Inflammatory macrophage (primary cell): Measurements from ENCODE around the gene NOD2.

Experiments
- DNase-seq, 2 donors: peaks; one replicate each; pipeline ENCODE4 v3.0.0-alpha.2; 2020 to 2022
- total RNA-seq, 18 experiments: gene quantifications; one replicate each; lab custom pipeline; 2026; ENCODE audit warnings: mixed read lengths in 6 of 18, inconsistent platforms in 2 of 18; lab: John Stamatoyannopoulos, UW

The NOD2 gene
- total RNA-seq: 2.1 to 47.0 (median 8.6) reads per million in 18 experiments

- DNase-seq: peak; percentile 53
Measured at GRCh38 chr16:50692999-50693781, at the start of gene NOD2. TSS of gene NOD2 (plus strand) at chr16:50693606. CDS start at chr16:50699496, 5,890 bp downstream.

- DNase-seq: no peak
Measured at GRCh38 chr16:50644245-50644644, 49.2 kb upstream of the NOD2 start.

- peak; percentile 26 to 71 for DNase-seq
Measured at GRCh38 chr16:50644729-50645128, 48.7 kb upstream of the NOD2 start.

- no peak for DNase-seq
Measured at GRCh38 chr16:50645563-50646220, 47.7 kb upstream of the NOD2 start.

GRCh38 chr16:50646345-50646744 is 47.1 kb upstream of the NOD2 start:
- no peak for DNase-seq

DNA sequence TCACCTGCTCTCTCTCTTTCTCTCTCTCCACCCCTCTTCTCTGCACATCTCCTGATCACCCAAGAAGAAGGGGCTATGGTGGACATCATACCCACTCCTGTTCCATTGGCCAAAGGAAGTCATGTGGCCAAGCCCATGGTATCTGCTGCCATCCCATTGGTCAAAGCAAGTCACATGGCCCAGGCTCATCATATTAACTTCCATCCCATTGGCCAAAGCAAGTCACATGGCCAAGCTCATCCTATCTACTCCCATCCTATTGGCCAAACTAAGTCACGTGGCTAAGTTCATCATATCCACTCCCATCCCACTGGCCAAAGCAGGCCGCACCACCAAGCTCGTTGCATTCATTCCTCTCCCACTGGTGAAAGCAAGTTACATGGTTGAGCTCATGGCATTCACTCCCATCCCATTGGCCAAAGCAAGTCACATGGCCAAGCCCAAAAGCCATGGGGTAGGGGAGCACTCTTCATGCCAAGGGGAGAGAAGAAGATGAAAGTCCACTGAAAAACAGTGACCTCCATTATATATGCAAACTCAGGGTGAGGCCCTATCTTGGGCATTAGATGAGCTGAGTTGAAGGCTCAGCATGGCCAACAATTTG is 41.5 kb upstream of the NOD2 start:
- DNase-seq: no peak

GRCh38 chr16:50652836-50653425 is 40.5 kb upstream of the NOD2 start:
- no peak for DNase-seq

DNA sequence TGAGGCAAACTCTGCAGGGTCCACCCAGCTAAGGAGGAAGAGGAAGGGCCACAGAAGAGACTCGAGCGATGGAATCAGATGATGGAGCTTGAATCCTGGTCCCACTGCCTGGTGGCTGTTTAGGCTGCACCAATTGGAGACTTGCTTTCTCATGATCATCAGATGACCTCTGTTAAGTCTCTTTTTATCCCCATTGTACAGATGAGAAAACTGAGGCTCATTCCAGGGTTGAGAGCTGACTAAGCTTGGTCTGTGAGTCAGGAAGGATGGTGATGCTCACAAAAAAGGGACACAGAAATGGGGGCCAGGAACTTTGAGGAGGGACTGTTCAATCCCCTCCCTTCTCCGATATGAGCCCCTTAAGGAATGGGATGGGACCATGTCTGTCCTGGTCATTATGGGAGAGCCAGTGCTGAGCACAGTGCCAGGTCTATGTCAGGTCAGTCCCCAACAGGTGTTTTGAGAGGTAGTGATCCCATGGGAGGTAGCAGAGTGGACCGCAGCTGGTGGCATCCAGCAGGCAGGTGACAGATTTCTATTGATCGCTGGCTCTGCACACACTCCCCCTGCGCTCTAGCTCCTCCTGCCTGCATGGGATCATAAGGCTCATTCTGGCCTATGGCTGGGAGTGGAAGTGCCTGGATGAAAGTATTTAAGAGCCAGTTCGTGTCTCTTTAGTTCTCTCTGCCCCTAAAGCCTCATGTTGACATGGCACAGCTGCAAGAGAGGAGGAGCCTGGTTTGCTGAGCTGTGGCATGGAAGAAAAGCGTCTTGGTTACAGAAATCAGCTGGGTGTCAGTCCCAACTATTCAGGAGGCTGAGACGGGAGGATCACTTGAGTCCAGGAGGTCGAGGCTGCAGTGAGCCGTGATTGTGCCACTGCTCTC is 39.5 kb upstream of the NOD2 start:
- DNase-seq: no peak

GRCh38 chr16:50655558-50656055 is 37.8 kb upstream of the NOD2 start:
- no peak for DNase-seq

DNA sequence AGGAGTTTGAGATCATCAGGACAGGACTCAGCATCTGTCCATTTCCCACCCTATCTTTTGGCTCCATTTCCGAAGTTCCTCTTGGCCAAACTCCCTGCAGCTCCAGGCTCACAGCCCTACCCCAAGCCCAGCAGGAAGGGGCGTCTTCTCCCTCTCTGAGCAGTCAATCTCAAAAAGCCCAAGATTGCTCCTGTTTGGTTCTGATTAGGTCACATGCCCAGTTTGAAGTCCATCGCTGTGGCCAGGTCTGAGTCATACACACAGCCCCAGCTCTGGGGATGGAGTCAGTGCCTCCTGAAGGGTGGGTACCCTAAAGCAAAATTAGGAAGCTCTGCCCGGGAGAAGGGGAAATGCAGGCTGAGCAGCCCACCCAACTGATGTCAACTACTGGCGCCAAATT is 36.2 kb upstream of the NOD2 start:
- peak in 1 of 2 donors; percentile 17 for DNase-seq

DNA sequence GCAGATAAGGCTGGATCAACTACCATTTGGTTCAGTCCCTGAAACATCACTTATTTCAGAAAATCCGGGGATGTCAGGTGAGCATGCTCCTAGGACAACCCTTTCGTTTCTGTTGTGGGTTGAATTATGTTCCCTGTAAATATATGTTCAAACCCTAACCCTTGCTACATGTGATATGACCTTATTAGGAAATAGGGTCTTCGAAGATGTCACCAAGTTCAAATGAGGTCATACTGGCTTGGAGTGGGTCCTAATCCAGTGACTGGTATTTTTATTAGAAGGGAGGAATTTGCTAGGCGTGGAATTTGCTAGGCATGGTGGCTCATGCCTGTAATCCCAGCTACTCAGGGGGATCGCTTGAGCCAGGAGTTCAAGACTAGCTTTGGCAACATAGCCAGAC is 33.6 kb upstream of the NOD2 start:
- DNase-seq: no peak

DNA sequence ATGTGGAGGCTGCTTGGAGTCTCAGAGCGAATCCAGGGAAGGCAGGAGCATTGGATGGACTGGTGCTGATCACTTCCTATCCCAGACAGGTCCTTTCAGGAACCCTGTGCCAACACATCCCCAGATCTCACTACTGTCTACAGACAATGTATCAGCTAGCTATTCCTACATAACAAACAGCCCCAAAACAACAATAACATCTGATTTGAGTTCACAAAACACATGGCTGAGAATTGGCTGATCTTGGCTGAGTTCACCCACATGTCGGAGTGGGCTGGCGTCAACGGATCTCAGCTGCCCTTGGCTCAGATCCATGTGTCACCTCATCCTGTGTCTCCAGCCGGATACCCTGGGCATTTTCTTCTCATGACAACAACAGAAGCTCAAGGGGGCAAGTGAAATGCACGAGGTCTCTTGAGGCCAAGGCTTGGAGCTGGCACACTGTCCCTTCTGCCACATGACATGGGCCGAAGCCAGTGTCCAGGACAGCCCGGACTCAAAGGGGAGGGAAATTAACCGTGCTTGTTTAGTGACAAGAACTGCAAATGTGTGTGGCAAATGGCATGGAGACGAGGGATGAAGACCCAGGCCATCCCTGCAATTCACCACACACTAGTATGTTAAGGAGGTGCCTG is 31.0 kb upstream of the NOD2 start:
- DNase-seq: no peak

GRCh38 chr16:50664270-50664669 is 29.1 kb upstream of the NOD2 start:
- DNase-seq: no peak

DNA sequence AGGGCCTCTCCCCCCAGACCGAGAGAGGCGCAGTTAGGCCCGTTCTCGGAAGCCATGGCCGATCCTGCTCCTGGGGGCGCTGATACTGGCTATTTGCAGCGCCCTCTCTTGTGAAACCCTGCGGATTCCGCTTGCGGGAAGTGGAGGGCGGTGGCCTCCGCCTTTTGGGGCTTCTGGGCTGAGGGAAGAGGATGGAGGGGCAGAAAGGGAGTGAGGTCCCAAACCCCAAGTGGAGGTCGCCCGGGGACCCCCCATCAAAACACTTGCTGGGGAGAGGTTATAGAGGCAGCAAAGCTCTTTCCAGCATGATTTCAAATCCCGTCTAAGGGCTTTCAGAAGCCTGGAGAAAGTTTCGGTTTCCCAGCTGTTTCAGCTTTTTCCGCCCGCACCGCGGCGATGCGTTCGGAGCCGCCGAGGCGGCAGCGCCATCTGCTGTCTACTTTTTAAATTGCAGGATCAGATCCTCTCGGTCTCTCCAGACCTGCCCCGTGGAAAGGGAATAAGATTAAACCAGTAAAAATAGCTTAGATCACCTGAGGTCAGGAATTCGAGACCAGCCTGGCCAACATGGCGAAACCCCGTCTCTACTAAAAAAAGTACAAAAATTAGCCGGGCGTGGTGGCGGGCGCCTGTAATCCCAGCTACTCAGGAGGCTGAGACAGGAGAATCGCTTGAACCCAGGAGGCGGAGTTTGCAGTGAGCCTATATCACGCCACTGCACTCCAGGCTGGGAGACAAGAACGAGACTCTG is 28.1 kb upstream of the NOD2 start:
- DNase-seq: peak; percentile 86

DNA sequence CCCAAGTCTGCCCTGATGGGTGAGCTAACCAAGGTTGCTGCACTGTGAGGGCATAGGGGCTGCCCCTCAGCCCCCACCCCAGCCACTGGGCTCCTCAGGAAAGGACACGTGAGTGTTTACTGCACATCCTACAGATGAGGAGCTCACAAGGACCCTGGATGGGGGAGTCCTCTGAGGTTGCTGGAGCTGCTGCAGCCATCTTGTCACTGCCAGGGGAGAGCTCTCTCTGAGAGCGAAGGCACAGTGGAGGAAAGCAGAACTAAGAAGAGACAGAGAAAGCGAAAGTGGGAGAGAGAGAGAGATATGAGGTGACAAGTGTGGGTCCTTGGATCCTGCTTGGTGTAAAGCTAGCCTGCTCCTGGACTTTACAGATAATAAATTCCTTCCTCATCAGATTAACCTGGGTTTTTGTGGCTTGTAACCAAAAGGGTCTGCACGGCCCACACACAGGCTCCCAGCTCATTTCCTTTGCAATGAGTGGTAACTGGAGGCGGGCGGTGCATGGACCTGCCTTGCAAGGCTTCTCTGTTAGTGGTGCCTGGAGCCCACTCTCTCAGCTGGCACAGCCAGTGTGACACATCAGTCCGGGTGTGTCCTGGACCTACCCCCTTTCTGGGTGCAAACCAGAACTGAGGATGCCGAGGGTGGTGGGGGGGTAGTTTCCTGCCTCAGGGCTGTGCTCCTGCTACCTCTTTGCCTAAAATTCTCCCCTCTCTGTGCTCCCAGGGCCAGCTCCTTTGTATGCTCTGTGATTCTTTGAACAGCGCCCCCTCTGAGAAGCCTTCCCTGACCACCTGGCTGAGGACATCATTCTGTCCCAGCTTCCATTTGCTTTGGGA is 26.5 kb upstream of the NOD2 start:
- DNase-seq: peak; percentile 35 to 53

DNA sequence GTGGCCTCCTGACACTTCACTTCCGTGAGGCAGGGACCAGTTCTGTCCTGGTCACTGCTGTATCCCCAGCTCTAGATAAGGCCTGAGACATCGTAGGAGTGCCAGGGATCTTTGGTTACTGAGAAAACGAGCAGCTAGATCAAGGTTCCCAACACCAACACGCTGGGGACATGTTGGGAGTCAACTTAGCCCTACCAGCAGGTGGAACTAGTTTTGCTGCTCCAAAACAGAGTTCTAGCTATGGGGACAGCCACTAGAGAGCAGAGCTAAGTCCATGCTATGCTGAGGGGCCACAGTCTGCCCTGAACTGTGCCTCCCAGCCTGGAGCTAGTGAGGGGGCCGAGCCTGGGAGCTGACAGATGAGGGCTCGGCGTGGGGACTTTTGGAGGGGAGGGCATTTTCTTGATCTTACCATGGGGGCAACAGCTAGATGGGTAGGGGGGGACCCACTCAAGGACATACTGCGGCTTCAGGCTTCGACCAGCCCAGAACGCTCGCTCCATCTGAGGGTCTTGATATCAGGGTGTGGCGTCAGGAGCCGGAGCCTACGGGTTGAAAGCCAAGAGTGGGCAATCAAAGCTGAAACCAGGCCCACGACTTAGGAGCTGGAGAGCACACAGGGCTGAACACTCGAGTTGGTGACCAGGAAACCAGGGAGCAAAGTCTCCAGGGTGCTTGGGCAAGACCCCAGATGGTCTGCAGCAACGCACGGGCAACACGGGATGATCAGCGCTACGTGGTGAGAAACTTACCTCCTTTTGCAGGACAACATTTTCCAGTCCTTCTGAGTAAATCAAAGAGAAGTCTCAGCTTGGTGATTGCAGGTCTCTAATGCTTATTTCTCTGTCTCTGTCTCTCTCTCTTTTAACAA is 25.7 kb upstream of the NOD2 start:
- no peak for DNase-seq

- no peak for DNase-seq
Measured at GRCh38 chr16:50668368-50669008, 24.9 kb upstream of the NOD2 start.

- DNase-seq: no peak
Measured at GRCh38 chr16:50669741-50670140, 23.7 kb upstream of the NOD2 start.
